Activated CD4-positive, alpha-beta T cell treated with anti-CD3 and anti-CD28 coated beads, Interleukin-10, Interleukin-2, amounts not matched to agents 100 ng/mL and 50 ng/mL, durations not matched to agents 16 hours and 8 hours (primary cell): ENCODE results near the gene MBD5.
"Not testable (repeated sequence)": the region's sequence is repeated elsewhere in the genome, so short reads cannot be mapped to it uniquely, and the experiment has no call there.

Experiments
- DNase-seq: peaks from one replicate; pipeline ENCODE4 v3.0.0-alpha.2; 2020

MBD5 gene

GRCh38 chr2:148021059-148021861 lies at the start of gene MBD5:
Gene MBD5 (plus strand): TSS chr2:148021091.
- peak; percentile 48 for DNase-seq

- DNase-seq = no peak
Measured at GRCh38 chr2:147976102-147976501, 44.8 kb upstream of the MBD5 start.

- no peak for DNase-seq
Measured at GRCh38 chr2:147977679-147978078, 43.2 kb upstream of the MBD5 start.

- no peak for DNase-seq
Measured at GRCh38 chr2:147980940-147981528, 39.9 kb upstream of the MBD5 start.

GRCh38 chr2:147989102-147989501 lies 31.8 kb upstream of the MBD5 start:
- DNase-seq = no peak

- DNase-seq = peak; percentile 36
Measured at GRCh38 chr2:147989809-147990403, 31.0 kb upstream of the MBD5 start.

GRCh38 chr2:147994965-147995364 lies 25.9 kb upstream of the MBD5 start:
- not testable (repeated sequence) for DNase-seq

- no peak for DNase-seq
Measured at GRCh38 chr2:147996828-147997227, 24.1 kb upstream of the MBD5 start.

- DNase-seq = no peak
Measured at GRCh38 chr2:147998203-147998602, 22.7 kb upstream of the MBD5 start.

GRCh38 chr2:147999126-147999525 lies 21.8 kb upstream of the MBD5 start:
- no peak for DNase-seq

GRCh38 chr2:148000095-148000494 lies 20.8 kb upstream of the MBD5 start:
- DNase-seq = no peak

GRCh38 chr2:148002420-148002819 lies 18.5 kb upstream of the MBD5 start:
- DNase-seq = not testable (repeated sequence)

- DNase-seq = no peak
Measured at GRCh38 chr2:148006249-148007007, 14.5 kb upstream of the MBD5 start.

- no peak for DNase-seq
Measured at GRCh38 chr2:148007219-148007900, 13.5 kb upstream of the MBD5 start.

GRCh38 chr2:148008411-148008810 lies 12.5 kb upstream of the MBD5 start:
- not testable (repeated sequence) for DNase-seq

GRCh38 chr2:148013876-148014275 lies 7.0 kb upstream of the MBD5 start:
- no peak for DNase-seq

- DNase-seq = no peak
Measured at GRCh38 chr2:148014616-148015015, 6.3 kb upstream of the MBD5 start.

- DNase-seq = peak; percentile 98
Measured at GRCh38 chr2:148020111-148021058, 506 bp upstream of the MBD5 start, which contains the start of gene ORC4. Gene ORC4 (minus strand): TSS chr2:148020737. CDS start chr2:147975958, 44,779 bp downstream.

GRCh38 chr2:148021886-148022285 lies 995 bp downstream of the MBD5 start:
- DNase-seq = no peak

GRCh38 chr2:148022351-148022750 lies 1.5 kb downstream of the MBD5 start:
- DNase-seq = no peak

- no peak for DNase-seq
Measured at GRCh38 chr2:148022882-148023281, 2.0 kb downstream of the MBD5 start.
